Choroid plexus epithelial cell (primary cell): ENCODE measurements around the gene CNTRL.

ENCODE experiments used
- DNase-seq: peaks from one replicate; pipeline ENCODE4 v3.0.0-alpha.2; 2010; ENCODE audit warnings: low read depth
- H3K4me3 ChIP-seq: 2 replicates; pipeline ENCODE4 v1.5.1; 2011; ENCODE audit warnings: low read depth, mild to moderate bottlenecking, control low read depth, low read length, moderate library complexity
- TF ChIP-seq, protein P1 (sequence below): conservative IDR thresholded peaks from 2 replicates; pipeline ENCODE4 v1.5.1; 2011; ENCODE audit warnings: low read depth, mild to moderate bottlenecking, control low read depth, inconsistent platforms, low read length, moderate library complexity

Gene CNTRL

DNA sequence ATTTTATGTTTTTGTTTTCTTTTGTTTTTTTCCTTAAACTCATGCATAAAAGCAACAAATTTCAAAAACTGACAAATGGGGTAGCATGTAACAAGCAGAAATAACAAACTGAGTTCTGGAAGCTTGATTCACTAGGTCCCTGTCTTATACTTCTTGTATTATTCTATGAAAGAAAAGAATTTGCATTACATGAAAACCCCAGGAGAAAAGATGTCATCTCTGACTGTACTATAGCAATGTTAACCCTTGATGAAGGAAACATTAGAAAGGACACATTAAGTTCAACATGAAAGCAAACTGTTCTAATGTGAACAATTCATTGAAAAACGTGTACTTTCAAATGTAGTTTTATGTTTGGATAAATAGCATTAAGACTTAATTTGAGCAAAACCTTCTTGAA lies 117.8 kb downstream of the CNTRL start:
- DNase-seq: no peak
- TF ChIP-seq, protein P1, sequence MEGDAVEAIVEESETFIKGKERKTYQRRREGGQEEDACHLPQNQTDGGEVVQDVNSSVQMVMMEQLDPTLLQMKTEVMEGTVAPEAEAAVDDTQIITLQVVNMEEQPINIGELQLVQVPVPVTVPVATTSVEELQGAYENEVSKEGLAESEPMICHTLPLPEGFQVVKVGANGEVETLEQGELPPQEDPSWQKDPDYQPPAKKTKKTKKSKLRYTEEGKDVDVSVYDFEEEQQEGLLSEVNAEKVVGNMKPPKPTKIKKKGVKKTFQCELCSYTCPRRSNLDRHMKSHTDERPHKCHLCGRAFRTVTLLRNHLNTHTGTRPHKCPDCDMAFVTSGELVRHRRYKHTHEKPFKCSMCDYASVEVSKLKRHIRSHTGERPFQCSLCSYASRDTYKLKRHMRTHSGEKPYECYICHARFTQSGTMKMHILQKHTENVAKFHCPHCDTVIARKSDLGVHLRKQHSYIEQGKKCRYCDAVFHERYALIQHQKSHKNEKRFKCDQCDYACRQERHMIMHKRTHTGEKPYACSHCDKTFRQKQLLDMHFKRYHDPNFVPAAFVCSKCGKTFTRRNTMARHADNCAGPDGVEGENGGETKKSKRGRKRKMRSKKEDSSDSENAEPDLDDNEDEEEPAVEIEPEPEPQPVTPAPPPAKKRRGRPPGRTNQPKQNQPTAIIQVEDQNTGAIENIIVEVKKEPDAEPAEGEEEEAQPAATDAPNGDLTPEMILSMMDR: no peak
- no peak overlapping the region for H3K4me3 ChIP-seq

DNA sequence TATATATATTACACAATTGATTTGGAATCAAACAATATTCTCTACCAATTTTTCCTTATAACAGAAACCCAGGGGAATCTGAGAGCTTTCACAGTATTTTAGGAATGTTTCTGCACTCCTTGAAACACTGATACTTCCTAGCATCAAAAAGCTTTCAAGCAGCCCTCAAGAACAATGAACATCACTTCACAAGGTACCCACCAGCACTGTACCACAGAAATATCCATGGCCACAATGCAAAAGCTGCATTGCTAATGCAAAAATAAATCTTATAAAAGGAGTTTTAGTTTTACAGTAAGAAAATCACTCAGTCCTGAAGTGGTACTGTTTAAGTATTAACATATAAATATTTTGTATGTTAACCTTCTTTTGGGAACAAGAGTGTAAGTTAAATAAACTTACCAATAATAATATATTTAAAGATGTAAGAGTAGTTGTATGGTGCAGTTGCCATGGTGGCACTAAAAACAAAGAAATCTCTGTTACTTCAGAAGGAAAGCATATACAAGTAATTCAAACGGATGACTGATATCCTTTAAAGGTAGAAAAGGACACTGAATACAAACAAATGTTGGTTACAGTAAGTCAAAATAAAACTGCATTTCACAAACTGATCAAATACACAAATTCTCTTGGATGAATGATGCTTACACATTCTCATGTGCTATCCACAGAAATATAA lies 118.3 kb downstream of the CNTRL start:
- H3K4me3 ChIP-seq: no peak overlapping the region
- TF ChIP-seq, protein P1: no peak
- DNase-seq: peak; percentile 35

DNA sequence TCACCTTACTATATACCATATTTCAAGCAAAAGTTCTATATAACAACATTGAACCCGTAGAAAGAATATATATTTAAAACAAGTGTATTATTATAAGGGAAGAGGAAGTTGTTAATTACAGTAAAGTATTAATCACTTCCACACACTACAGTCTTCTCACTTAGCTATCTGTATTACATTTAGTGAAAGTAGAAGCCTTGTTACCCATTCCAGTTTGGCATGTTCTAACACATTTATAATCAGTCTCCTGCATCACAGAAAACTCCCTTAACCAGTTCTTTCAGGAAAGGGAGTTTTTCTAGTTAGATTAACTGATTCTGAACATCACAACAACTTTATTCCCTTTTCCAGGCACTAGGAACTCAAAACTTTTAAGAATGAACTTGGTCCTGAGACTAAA lies 120.0 kb downstream of the CNTRL start:
- H3K4me3 ChIP-seq: no peak overlapping the region
- TF ChIP-seq, protein P1: no peak
- no peak for DNase-seq

DNA sequence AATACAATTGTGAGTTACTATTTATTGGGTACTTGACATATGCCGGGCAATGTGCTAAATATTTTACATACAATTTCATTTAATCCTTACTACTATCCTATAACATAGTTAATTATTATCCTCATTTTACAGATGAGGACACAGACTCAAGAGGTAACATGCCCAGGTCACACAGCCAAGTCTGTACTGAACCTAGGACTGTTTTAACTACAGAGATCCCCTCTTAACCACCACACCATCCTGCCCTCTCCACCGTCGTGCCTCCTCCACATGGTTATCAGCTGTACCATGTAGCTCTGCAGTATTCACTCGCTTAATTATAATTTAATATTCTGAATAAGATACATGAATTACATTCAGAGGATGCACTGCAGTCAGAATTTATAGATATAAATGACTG lies 121.6 kb downstream of the CNTRL start:
- no peak for DNase-seq
- no peak overlapping the region for H3K4me3 ChIP-seq
- TF ChIP-seq, protein P1: no peak

DNA sequence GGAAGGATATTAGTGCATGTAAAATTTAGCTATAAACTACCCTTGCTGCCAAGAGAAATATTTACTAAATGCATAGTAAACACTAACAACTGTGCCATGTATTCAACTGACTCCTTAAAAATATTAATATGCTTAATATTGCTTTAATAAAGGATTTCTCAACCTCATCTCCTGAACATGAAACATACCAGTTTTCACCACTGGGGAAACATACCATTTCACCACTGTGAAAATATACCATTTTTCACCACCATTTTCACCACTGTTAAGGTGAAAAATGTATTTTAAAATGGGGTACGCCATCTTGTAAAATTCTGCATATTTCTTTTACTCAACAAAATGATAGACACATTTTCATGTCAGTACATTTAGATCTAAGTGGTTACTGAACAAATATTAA lies 122.4 kb downstream of the CNTRL start:
- TF ChIP-seq, protein P1: no peak
- no peak for DNase-seq
- H3K4me3 ChIP-seq: no peak overlapping the region

DNA sequence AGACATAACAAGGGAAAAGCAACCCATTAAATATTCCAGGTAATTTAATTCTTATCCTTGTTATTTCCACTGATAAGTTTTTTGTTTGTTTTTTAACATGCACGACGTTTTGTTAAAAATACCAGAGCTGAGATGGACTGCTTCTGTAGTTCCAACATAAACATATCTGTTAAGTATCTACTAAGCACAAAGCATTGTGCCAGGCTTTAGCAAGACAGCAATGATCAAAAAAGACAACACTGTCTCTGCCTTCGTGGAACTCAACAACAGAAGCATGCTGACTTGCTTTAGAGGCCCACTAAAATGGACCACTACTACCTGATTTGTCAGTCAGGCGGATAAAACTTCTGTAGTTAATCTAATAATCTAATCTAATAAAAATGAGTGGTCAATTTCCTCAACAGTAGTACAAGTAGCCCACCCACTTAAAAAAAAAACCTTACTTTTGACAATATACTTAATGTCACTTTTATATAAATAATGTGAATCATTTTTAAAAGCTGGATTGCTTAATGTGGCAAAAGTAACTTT lies 123.8 kb downstream of the CNTRL start:
- DNase-seq: no peak
- TF ChIP-seq, protein P1: no peak
- no peak overlapping the region for H3K4me3 ChIP-seq

DNA sequence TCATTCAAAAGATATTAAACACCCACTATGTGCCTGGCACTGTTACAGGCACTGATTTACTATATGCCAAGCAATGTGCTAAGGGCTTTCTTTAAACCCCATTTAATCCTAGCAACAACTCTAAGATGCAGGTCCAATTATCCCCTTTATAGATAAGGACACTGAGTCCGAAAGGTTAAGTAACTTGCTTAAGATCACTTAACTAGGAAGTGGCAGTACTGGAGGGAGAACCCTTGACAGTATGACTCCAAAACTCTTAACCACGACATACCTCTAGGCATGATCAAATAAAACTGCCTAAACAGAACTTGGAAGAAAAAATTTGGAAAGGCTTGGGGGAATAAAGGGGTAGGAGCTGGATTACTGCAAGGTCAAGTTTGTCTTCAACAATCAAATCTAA lies 125.2 kb downstream of the CNTRL start:
- no peak for DNase-seq
- TF ChIP-seq, protein P1: no peak
- peak overlapping the region; percentile 91 for H3K4me3 ChIP-seq
